ENCODE data around the gene COQ4. TPM values are rescaled to one million over a fixed set of nuclear protein-coding genes. Genes with fewer than 3 reads are reported as not detected.

COQ4 gene
- total RNA-seq, 2 experiments from 2014 or later: 31.9 to 33.5 TPM

GRCh38 chr9:128361986-128362646 lies 39.5 kb downstream of the COQ4 start:
- Mint-ChIP-seq H3K36me3 (ENCODE audit: low read depth) (no peaks in the 10 kb centered on the region), H3K9me3 (no peaks in the 10 kb centered on the region), H3K27ac (peak overlapping the region; percentile 77), H3K4me1 (ENCODE audit: low read depth) (peaks cover 22% of the 10 kb centered on the region), H3K4me3 (peak overlapping the region; percentile 67), H3K27me3 (peaks cover 1% of the 10 kb centered on the region)
- peak; percentile 96 for TF ChIP-seq CTCF (IDR thresholded peaks at IDR 0.05)
- intact Hi-C loops (cut with micrococcal nuclease): loop anchor here (5.0 kb wide), 1 partner anchor 50 kb away; no protein-coding TSS in a partner anchor
- POLR2A ChIA-PET: interaction anchor here (0.6 to 1.8 kb wide), 6 partner anchors 9 to 100 kb away, joined by 3 to 12 read pairs (median 4); partner anchors contain the start of gene URM1
- ATAC-seq: peak; percentile 91
- CTCF ChIA-PET: interaction anchor here (0.6 to 3.9 kb wide), 37 partner anchors 9 to 539 kb away, joined by 3 to 60 read pairs (median 4); partner anchors contain the start of genes CERCAM, DNM1, GOLGA2 and SWI5
- DNase-seq: peak; percentile 83

- Mint-ChIP-seq H3K9me3 (no peaks in the 10 kb centered on the region), H3K27me3 (peaks cover 1% of the 10 kb centered on the region), H3K36me3 (ENCODE audit: low read depth) (no peaks in the 10 kb centered on the region), H3K27ac (no peak overlapping the region), H3K4me3 (no peak overlapping the region), H3K4me1 (ENCODE audit: low read depth) (peaks cover 22% of the 10 kb centered on the region)
- CTCF ChIA-PET: interaction anchor here (0.6 to 3.9 kb wide), 37 partner anchors 9 to 539 kb away, joined by 3 to 60 read pairs (median 4); partner anchors contain the start of genes CERCAM, GOLGA2, SWI5 and URM1
- ATAC-seq: no peak
- POLR2A ChIA-PET: interaction anchor here (0.6 to 1.8 kb wide), 6 partner anchors 9 to 99 kb away, joined by 3 to 12 read pairs (median 4); partner anchors contain the start of gene URM1
- TF ChIP-seq CTCF (IDR thresholded peaks at IDR 0.05): no peak
- peak; percentile 21 for DNase-seq
- intact Hi-C loops (cut with micrococcal nuclease): loop anchor here (5.0 kb wide), 1 partner anchor 50 kb away; no protein-coding TSS in a partner anchor
Measured at GRCh38 chr9:128362774-128363173, 40.1 kb downstream of the COQ4 start.

- no peak for DNase-seq
- no peak for TF ChIP-seq CTCF (IDR thresholded peaks at IDR 0.05)
- Mint-ChIP-seq H3K4me1 (ENCODE audit: low read depth) (peaks cover 27% of the 10 kb centered on the region), H3K4me3 (no peak overlapping the region), H3K27me3 (peaks cover 1% of the 10 kb centered on the region), H3K36me3 (ENCODE audit: low read depth) (no peaks in the 10 kb centered on the region), H3K27ac (no peak overlapping the region), H3K9me3 (no peaks in the 10 kb centered on the region)
- intact Hi-C loops (cut with micrococcal nuclease): no loop called here
- no peak for ATAC-seq
- POLR2A ChIA-PET: interaction anchor here (0.6 to 1.1 kb wide), 3 partner anchors 10 to 234 kb away, joined by 3 to 4 read pairs (median 3); no protein-coding TSS in a partner anchor
- CTCF ChIA-PET: no interaction called here
Measured at GRCh38 chr9:128365525-128365924, 42.9 kb downstream of the COQ4 start.

- Mint-ChIP-seq H3K27me3 (peaks cover 1% of the 10 kb centered on the region), H3K9me3 (no peaks in the 10 kb centered on the region), H3K4me3 (peak overlapping the region; percentile 2), H3K36me3 (ENCODE audit: low read depth) (peaks cover 7% of the 10 kb centered on the region), H3K27ac (no peak overlapping the region), H3K4me1 (ENCODE audit: low read depth) (peaks cover 38% of the 10 kb centered on the region)
- POLR2A ChIA-PET: interaction anchor here (0.7 kb wide), 1 partner anchor 208 kb away, joined by 3 read pairs; no protein-coding TSS in a partner anchor
- CTCF ChIA-PET: interaction anchor here (1.0 to 4.3 kb wide), 3 partner anchors 8 to 251 kb away, joined by 3 to 38 read pairs (median 4); partner anchors contain the start of gene CERCAM
- intact Hi-C loops (cut with micrococcal nuclease): no loop called here
- ATAC-seq (no peak), DNase-seq (no peak)
- TF ChIP-seq CTCF (IDR thresholded peaks at IDR 0.05): no peak
Measured at GRCh38 chr9:128369024-128369706, 46.5 kb downstream of the COQ4 start.
